KBM-7 (cell line): ENCODE measurements around the gene RDH12.

Source experiments
- DNase-seq: peaks from one replicate; pipeline ENCODE4 v3.0.0-alpha.2; 2015
- in situ Hi-C: fragments of 300-500 bp; cut with MboI; formaldehyde crosslinking; loops from 2 replicates; pipeline ENCODE4 v1.14.3; 2020; ENCODE audit warnings: low sequenced_read_pairs, low pct_unique_long_range_greater_than_20kb, mixed read lengths

The RDH12 gene

DNA sequence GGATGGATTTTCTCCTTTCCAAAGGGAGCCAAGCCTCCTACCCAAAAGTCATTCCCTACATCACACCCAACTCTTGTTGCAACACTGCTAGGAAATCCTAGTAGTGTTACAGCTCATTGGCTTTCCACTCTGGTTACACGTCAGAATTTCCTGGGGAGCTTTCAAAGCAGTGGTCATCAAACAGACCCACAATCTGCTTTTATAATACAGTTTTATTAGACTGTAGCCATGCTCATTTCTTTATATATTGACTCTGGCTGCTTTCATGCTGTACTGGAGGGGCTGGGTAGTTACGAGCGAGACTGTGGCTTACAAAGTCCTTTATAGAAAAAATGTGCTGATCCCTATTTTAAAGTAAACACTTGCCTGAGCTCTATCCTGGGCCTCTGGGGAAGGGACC is 80.4 kb downstream of the RDH12 start:
- in situ Hi-C loops = no loop called here
- no peak for DNase-seq
